Esophagus muscularis mucosa (tissue), 4 donors: ENCODE data around the gene XRCC1.

Experiments used
- CTCF ChIP-seq, 3 experiments: fragments of 200-600 bp in 2 of 3; fragments of 450-650 bp in 1 of 3; sonication (generic) in 2 of 3; IDR thresholded peaks; one replicate each; pipeline ENCODE4 v1.5.1; 2017 to 2019; ENCODE audit warnings: antibody characterized with exemption in 3 of 3, mild to moderate bottlenecking in 2 of 3, moderate library complexity in 1 of 3
- EP300 ChIP-seq: sonication (generic); formaldehyde crosslinking; IDR thresholded peaks from one replicate; pipeline ENCODE4 v1.6.1; 2017; ENCODE audit warnings: antibody characterized with exemption
- POLR2AphosphoS5 ChIP-seq, 2 donors: sonication (generic); formaldehyde crosslinking; IDR thresholded peaks; one replicate each; pipeline ENCODE4 v1.6.1; 2017; ENCODE audit warnings: antibody characterized with exemption in 2 of 2

- TF ChIP-seq CTCF (IDR thresholded peaks at IDR 0.05) (no peak), POLR2AphosphoS5 (IDR thresholded peaks at IDR 0.05) (no peak), EP300 (no peak)
Observed at GRCh38 chr19:43564800-43565199, 10.5 kb downstream of the XRCC1 start.
